WTC11 (cell line): ENCODE results near the gene LCE1A. TPM values are rescaled to one million over a fixed set of nuclear protein-coding genes. Genes with fewer than 3 reads are reported as not detected.

Source experiments
- ATAC-seq: fragments of 200-7000 bp; cut with Tn5 transposase; 2 replicates; pipeline ENCODE4 v1.10.0; 2021; ENCODE audit warnings: mild to moderate bottlenecking, moderate library complexity
- CTCF ChIA-PET: fragments of 300-600 bp; sonication (Branson Sonifier 250); formaldehyde crosslinking; loops from one replicate; lab custom pipeline; 2021; ENCODE audit warnings: antibody characterized with exemption; lab: Charles Lee
- POLR2A ChIA-PET: fragments of 350-600 bp; sonication (Branson Sonifier 250); formaldehyde crosslinking; loops from one replicate; lab custom pipeline; 2021; ENCODE audit warnings: antibody characterized with exemption; lab: Charles Lee
- DNase-seq: peaks from one replicate; pipeline ENCODE4 v3.0.0; 2021; ENCODE audit warnings: low spot score
- H3K27ac Mint-ChIP-seq: 2 replicates; pipeline ENCODE4 v1.8.0; 2021; ENCODE audit warnings: mixed read lengths
- H3K27me3 Mint-ChIP-seq: 2 replicates; pipeline ENCODE4 v1.8.0; 2021; ENCODE audit warnings: low read depth, mild to moderate bottlenecking, moderate library complexity, mixed read lengths
- H3K36me3 Mint-ChIP-seq: 2 replicates; pipeline ENCODE4 v1.8.0; 2021; ENCODE audit warnings: mixed read lengths
- H3K4me1 Mint-ChIP-seq: 2 replicates; pipeline ENCODE4 v1.8.0; 2022; ENCODE audit warnings: mixed read lengths
- H3K4me3 Mint-ChIP-seq: 2 replicates; pipeline ENCODE4 v1.8.0; 2021; ENCODE audit warnings: mild to moderate bottlenecking, moderate library complexity, mixed read lengths
- H3K9me3 Mint-ChIP-seq: 2 replicates; pipeline ENCODE4 v1.8.0; 2021; ENCODE audit warnings: mixed read lengths
- CBFB ChIP-seq: sonication (generic); formaldehyde crosslinking; IDR thresholded peaks from 2 replicates; pipeline ENCODE4 v1.8.1; 2022; ENCODE audit warnings: mild to moderate bottlenecking, low read depth, missing genetic modification reagents
- CREB1 ChIP-seq: sonication (generic); formaldehyde crosslinking; IDR thresholded peaks from 2 replicates; pipeline ENCODE4 v1.8.0; 2023; ENCODE audit warnings: mild to moderate bottlenecking, missing genetic modification reagents
- CTCF ChIP-seq: fragments of 200-600 bp; IDR thresholded peaks from 2 replicates; pipeline ENCODE4 v1.8.0; 2022; ENCODE audit warnings: antibody characterized with exemption
- EMX1 ChIP-seq: fragments of 250-450 bp; sonication (Bioruptor Pico); IDR thresholded peaks from 2 replicates; pipeline ENCODE4 v1.8.0; 2021; ENCODE audit warnings: mild to moderate bottlenecking
- ETV6 ChIP-seq: sonication (generic); formaldehyde crosslinking; IDR thresholded peaks from 2 replicates; pipeline ENCODE4 v1.8.1; 2022; ENCODE audit warnings: mild to moderate bottlenecking, missing genetic modification reagents
- FOXJ3 ChIP-seq: sonication (generic); formaldehyde crosslinking; IDR thresholded peaks from 2 replicates; pipeline ENCODE4 v1.9.0; 2021; ENCODE audit warnings: missing genetic modification reagents, mild to moderate bottlenecking, borderline replicate concordance
- FOXK1 ChIP-seq: sonication (generic); formaldehyde crosslinking; IDR thresholded peaks from 2 replicates; pipeline ENCODE4 v1.8.0; 2022; ENCODE audit warnings: mild to moderate bottlenecking, moderate library complexity, missing genetic modification reagents
- FOXP1 ChIP-seq: sonication (generic); formaldehyde crosslinking; IDR thresholded peaks from 2 replicates; pipeline ENCODE4 v1.8.0; 2022; ENCODE audit warnings: missing genetic modification reagents, mild to moderate bottlenecking, moderate library complexity, borderline replicate concordance
- FOXP4 ChIP-seq: sonication (generic); formaldehyde crosslinking; IDR thresholded peaks from 2 replicates; pipeline ENCODE4 v1.8.0; 2022; ENCODE audit warnings: mild to moderate bottlenecking, missing genetic modification reagents
- GABPB1 ChIP-seq: sonication (generic); formaldehyde crosslinking; IDR thresholded peaks from 2 replicates; pipeline ENCODE4 v1.8.1; 2023; ENCODE audit warnings: mild to moderate bottlenecking, missing genetic modification reagents
- GTF2I ChIP-seq: fragments of 250-450 bp; sonication (Bioruptor Pico); conservative IDR thresholded peaks from 2 replicates; pipeline ENCODE4 v1.4.0; 2021; ENCODE audit warnings: mild to moderate bottlenecking
- IRF1 ChIP-seq: sonication (generic); formaldehyde crosslinking; IDR thresholded peaks from 2 replicates; pipeline ENCODE4 v1.8.0; 2023; ENCODE audit warnings: missing genetic modification reagents
- NFE2L1 ChIP-seq: sonication (generic); formaldehyde crosslinking; IDR thresholded peaks from 2 replicates; pipeline ENCODE4 v1.8.1; 2023; ENCODE audit warnings: missing genetic modification reagents
- NR1H2 ChIP-seq: sonication (generic); formaldehyde crosslinking; IDR thresholded peaks from 2 replicates; pipeline ENCODE4 v1.9.0; 2021; ENCODE audit warnings: mild to moderate bottlenecking, moderate library complexity, missing genetic modification reagents
- PRRX2 ChIP-seq: fragments of 250-450 bp; sonication (Bioruptor Pico); IDR thresholded peaks from 2 replicates; pipeline ENCODE4 v1.8.0; 2021; ENCODE audit warnings: mild to moderate bottlenecking
- RORB ChIP-seq: fragments of 250-450 bp; sonication (Bioruptor Pico); IDR thresholded peaks from 2 replicates; pipeline ENCODE4 v1.9.0; 2021; ENCODE audit warnings: mild to moderate bottlenecking
- TCF7 ChIP-seq: sonication (generic); formaldehyde crosslinking; IDR thresholded peaks from 2 replicates; pipeline ENCODE4 v1.8.0; 2022; ENCODE audit warnings: mild to moderate bottlenecking, low read depth, missing genetic modification reagents, moderate library complexity
- TEAD1 ChIP-seq: sonication (generic); formaldehyde crosslinking; IDR thresholded peaks from 2 replicates; pipeline ENCODE4 v1.8.0; 2022; ENCODE audit warnings: mild to moderate bottlenecking, missing genetic modification reagents
- TP53 ChIP-seq: sonication (generic); formaldehyde crosslinking; IDR thresholded peaks from 2 replicates; pipeline ENCODE4 v1.8.1; 2023; ENCODE audit warnings: mild to moderate bottlenecking, missing genetic modification reagents
- ZBTB43 ChIP-seq: sonication (generic); formaldehyde crosslinking; IDR thresholded peaks from 2 replicates; pipeline ENCODE4 v1.8.1; 2023; ENCODE audit warnings: mild to moderate bottlenecking, missing genetic modification reagents
- ZNF263 ChIP-seq: sonication (generic); formaldehyde crosslinking; IDR thresholded peaks from 2 replicates; pipeline ENCODE4 v1.8.1; 2022; ENCODE audit warnings: low read depth, mild to moderate bottlenecking, moderate library complexity, missing genetic modification reagents
- ZNF396 ChIP-seq: fragments of 250-450 bp; sonication (Bioruptor Pico); IDR thresholded peaks from 2 replicates; pipeline ENCODE4 v1.8.0; 2021; ENCODE audit warnings: mild to moderate bottlenecking, moderate library complexity, borderline replicate concordance
- ZNF416 ChIP-seq: fragments of 250-450 bp; sonication (Bioruptor Pico); IDR thresholded peaks from 2 replicates; pipeline ENCODE4 v1.9.0; 2021; ENCODE audit warnings: mild to moderate bottlenecking, inconsistent platforms
- ZNF423 ChIP-seq: fragments of 250-450 bp; sonication (Bioruptor Pico); IDR thresholded peaks from 2 replicates; pipeline ENCODE4 v2.1.2; 2022; ENCODE audit warnings: mild to moderate bottlenecking, moderate library complexity
- ZNF425 ChIP-seq: fragments of 250-450 bp; sonication (Bioruptor Pico); conservative IDR thresholded peaks from 2 replicates; pipeline ENCODE4 v1.9.0; 2021; ENCODE audit warnings: mild to moderate bottlenecking
- ZSCAN18 ChIP-seq: fragments of 250-450 bp; sonication (Bioruptor Pico); IDR thresholded peaks from 2 replicates; pipeline ENCODE4 v2.1.2; 2022; ENCODE audit warnings: mild to moderate bottlenecking, moderate library complexity
- total RNA-seq: library from RNA; stranded (reverse); gene quantifications from 3 replicates; pipeline ENCODE4 v1.2.3, GENCODE V29; 2021

Gene LCE1A
- total RNA-seq, 1 experiment from 2014 or later = not detected

GRCh38 chr1:152824964-152825363 is 2.3 kb upstream of the LCE1A start:
- no peak for ATAC-seq
- Mint-ChIP-seq H3K4me1 (no peaks in the 10 kb centered on the region), H3K36me3 (peaks cover 52% of the 10 kb centered on the region), H3K27ac (no peak overlapping the region), H3K4me3 (no peak overlapping the region), H3K9me3 (peaks cover 68% of the 10 kb centered on the region), H3K27me3 (peaks cover 11% of the 10 kb centered on the region)
- no peak for TF ChIP-seq GTF2I (CRISPR knock-in tag)
- TF ChIP-seq NFE2L1 = no peak
- no peak for TF ChIP-seq ETV6 (CRISPR knock-in tag)
- TF ChIP-seq TEAD1 (CRISPR knock-in tag) = no peak
- TF ChIP-seq ZBTB43 (CRISPR knock-in tag) = no peak
- no peak for TF ChIP-seq CBFB
- TF ChIP-seq FOXJ3 = no peak
- TF ChIP-seq ZNF263 (CRISPR knock-in tag) = no peak
- no peak for TF ChIP-seq RORB (CRISPR knock-in tag)
- TF ChIP-seq ZNF416 (CRISPR knock-in tag) = no peak
- TF ChIP-seq PRRX2 (CRISPR knock-in tag) = no peak
- TF ChIP-seq ZNF396 = no peak
- TF ChIP-seq ZNF423 = no peak
- TF ChIP-seq CREB1 (CRISPR knock-in tag) = no peak
- no peak for TF ChIP-seq FOXP4
- no peak for TF ChIP-seq GABPB1 (CRISPR knock-in tag)
- no peak for TF ChIP-seq FOXK1
- no peak for TF ChIP-seq IRF1 (CRISPR knock-in tag)
- no peak for TF ChIP-seq TCF7 (CRISPR knock-in tag)
- DNase-seq = no peak
- POLR2A ChIA-PET = no interaction called here
- CTCF ChIA-PET = no interaction called here

GRCh38 chr1:152836870-152837269 is 9.6 kb downstream of the LCE1A start:
- peaks cover 4% of the 10 kb centered on the region; the same call in 1 of the 2 replicates for H3K27me3 Mint-ChIP-seq
- H3K9me3 Mint-ChIP-seq = peaks cover 64% of the 10 kb centered on the region
- DNase-seq (no peak), ATAC-seq (no peak)
- CTCF ChIA-PET = no interaction called here
- no peak overlapping the region for H3K27ac Mint-ChIP-seq
- POLR2A ChIA-PET = no interaction called here
- H3K4me3 Mint-ChIP-seq = no peak overlapping the region
- peaks cover 57% of the 10 kb centered on the region for H3K36me3 Mint-ChIP-seq
- TF ChIP-seq EMX1 (CRISPR knock-in tag) (no peak), NR1H2 (CRISPR knock-in tag) (no peak)
- H3K4me1 Mint-ChIP-seq = no peaks in the 10 kb centered on the region

- no peak within 1 kb of the TSS for H3K27ac Mint-ChIP-seq
- H3K36me3 Mint-ChIP-seq = peaks cover 54% of the 10 kb centered on the region
- H3K9me3 Mint-ChIP-seq = peaks cover 73% of the 10 kb centered on the region
- H3K4me3 Mint-ChIP-seq = no peak within 1 kb of the TSS
- H3K27me3 Mint-ChIP-seq = peaks cover 3% of the 10 kb centered on the region; the same call in 1 of the 2 replicates
- POLR2A ChIA-PET = no interaction called here
- no peak for ATAC-seq
- CTCF ChIA-PET = interaction anchor here (1.2 kb wide), 1 partner anchor 27 kb away, joined by 4 read pairs; no protein-coding TSS in a partner anchor
- H3K4me1 Mint-ChIP-seq = no peaks in the 10 kb centered on the region
- DNase-seq = no peak
- TF ChIP-seq TP53 (CRISPR knock-in tag) (no peak), CTCF (no peak), ZSCAN18 (CRISPR knock-in tag) (no peak), CBFB (no peak), ZNF425 (CRISPR knock-in tag) (no peak), FOXP1 (CRISPR knock-in tag) (no peak), TEAD1 (CRISPR knock-in tag) (no peak)
Measured at GRCh38 chr1:152842556-152842955, 15.3 kb downstream of the LCE1A start, which contains the start of gene LCE6A. TSS of gene LCE6A (plus strand) at chr1:152842856. CDS start at chr1:152843521, 665 bp downstream.
